Smooth muscle cell (in vitro differentiated cells): ENCODE measurements around the gene FBXW10B. TPM values are rescaled to one million over a fixed set of nuclear protein-coding genes. Genes with fewer than 3 reads are reported as not detected.

Source experiments
- DNase-seq: peaks from one replicate; lab custom pipeline; 2025; ENCODE audit not compliant: unreplicated experiment; lab: John Stamatoyannopoulos, UW
- H2AFZ ChIP-seq: fragments of 200-600 bp; sonication (generic); 2 replicates; pipeline ENCODE4 v1.6.0; 2016; ENCODE audit warnings: antibody characterized with exemption, low read depth, mild to moderate bottlenecking
- H3F3A ChIP-seq: fragments of 200-600 bp; sonication (generic); 2 replicates; pipeline ENCODE4 v1.6.0; 2017; ENCODE audit warnings: antibody characterized with exemption, low read depth
- H3K27ac ChIP-seq: fragments of 200-600 bp; sonication (generic); 2 replicates; pipeline ENCODE4 v1.5.1; 2016; ENCODE audit warnings: low read depth, mild to moderate bottlenecking
- H3K27me3 ChIP-seq: fragments of 200-600 bp; sonication (generic); 2 replicates; pipeline ENCODE4 v1.6.1; 2016; ENCODE audit warnings: low read depth, mild to moderate bottlenecking
- H3K36me3 ChIP-seq: fragments of 200-600 bp; sonication (generic); 2 replicates; pipeline ENCODE4 v1.5.1; 2016; ENCODE audit warnings: low read depth
- H3K4me1 ChIP-seq: fragments of 200-600 bp; sonication (generic); 2 replicates; pipeline ENCODE4 v1.5.1; 2016; ENCODE audit warnings: low read depth
- H3K4me2 ChIP-seq: fragments of 200-600 bp; sonication (generic); 2 replicates; pipeline ENCODE4 v1.6.0; 2016; ENCODE audit warnings: mild to moderate bottlenecking
- H3K4me3 ChIP-seq: fragments of 200-600 bp; sonication (generic); 2 replicates; pipeline ENCODE4 v1.5.1; 2016; ENCODE audit warnings: mild to moderate bottlenecking
- H3K79me2 ChIP-seq: fragments of 200-600 bp; sonication (generic); 2 replicates; pipeline ENCODE4 v1.6.0; 2016; ENCODE audit warnings: low read depth, mild to moderate bottlenecking
- H3K9ac ChIP-seq: fragments of 200-600 bp; sonication (generic); 2 replicates; pipeline ENCODE4 v1.6.0; 2016; ENCODE audit warnings: low read depth
- H3K9me3 ChIP-seq: fragments of 200-600 bp; sonication (generic); replicated peaks from 2 replicates; pipeline ENCODE4 v1.5.1; 2016; ENCODE audit warnings: low read depth
- H4K20me1 ChIP-seq: fragments of 200-600 bp; sonication (generic); 2 replicates; pipeline ENCODE4 v1.6.0; 2016; ENCODE audit warnings: low read depth
- CTCF ChIP-seq: fragments of 200-600 bp; sonication (generic); IDR thresholded peaks from 2 replicates; pipeline ENCODE4 v1.5.1; 2017; ENCODE audit warnings: borderline replicate concordance, mild to moderate bottlenecking, antibody characterized with exemption; ENCODE audit not compliant: insufficient read depth, poor library complexity, severe bottlenecking
- WGBS: methylation state at CpG from one replicate; pipeline ENCODE4 v1.1.7; 2016; ENCODE audit warnings: low lambda C conversion rate; 5-methylcytosine and 5-hydroxymethylcytosine counted together
- polyA plus RNA-seq: library from polyadenylated mRNA; unstranded; fragments of >200 nt; fragmentation: Nextera tagmentation; extraction: Ambion mirVana; gene quantifications from 2 replicates; pipeline ENCODE4 v1.2.1, GENCODE V29; 2016
- total RNA-seq: library from RNA; depleted of rRNA; stranded (reverse); fragments of >200 nt; gene quantifications from 2 replicates; pipeline ENCODE4 v1.2.3, GENCODE V29; 2014

The FBXW10B gene
- total and polyA plus RNA-seq, 2 experiments from 2014 or later, result 0.23 to 3.1 TPM

DNA sequence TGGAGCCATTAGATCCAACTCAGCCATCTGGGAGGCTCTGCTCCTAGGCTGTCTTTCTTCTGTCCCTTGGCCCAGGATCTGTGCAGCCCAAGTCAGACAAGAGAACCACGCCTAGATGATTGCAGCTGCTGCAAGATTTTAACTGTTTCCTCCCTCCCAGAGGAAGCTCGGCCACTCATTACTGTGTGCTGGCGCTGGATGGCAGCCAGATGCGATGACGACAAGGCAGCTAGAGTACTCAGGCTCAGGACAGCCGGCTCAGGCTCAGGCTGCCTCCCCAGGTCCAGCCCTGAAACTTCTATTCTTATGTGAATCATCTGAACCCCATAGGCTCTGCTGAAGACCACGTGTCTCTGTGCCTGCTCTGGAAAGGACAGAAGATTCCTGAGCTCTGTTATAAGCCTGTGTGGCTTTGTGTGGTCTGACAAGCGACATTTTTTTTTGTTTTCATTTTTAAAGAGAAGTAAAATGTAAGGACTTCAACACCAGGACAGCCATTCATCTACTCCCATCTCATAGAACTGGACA, 32.1 kb upstream of the FBXW10B start:
- Histone ChIP-seq H3F3A (peaks cover 3% of the 10 kb centered on the region), H4K20me1 (no peaks in the 10 kb centered on the region), H3K27me3 (no peaks in the 10 kb centered on the region), H2AFZ (no peak overlapping the region), H3K36me3 (no peaks in the 10 kb centered on the region), H3K27ac (peak overlapping the region; percentile 79), H3K4me1 (peaks cover 22% of the 10 kb centered on the region), H3K4me2 (peak overlapping the region; percentile 86), H3K9ac (peak overlapping the region; percentile 64), H3K4me3 (peak overlapping the region; percentile 49), H3K9me3 (no peaks in the 10 kb centered on the region), H3K79me2 (peaks cover 17% of the 10 kb centered on the region)
- 3% methylated on average over 8 of the region's 8 CpGs for WGBS
- TF ChIP-seq CTCF, result no peak
- DNase-seq, result peak; percentile 63

DNA sequence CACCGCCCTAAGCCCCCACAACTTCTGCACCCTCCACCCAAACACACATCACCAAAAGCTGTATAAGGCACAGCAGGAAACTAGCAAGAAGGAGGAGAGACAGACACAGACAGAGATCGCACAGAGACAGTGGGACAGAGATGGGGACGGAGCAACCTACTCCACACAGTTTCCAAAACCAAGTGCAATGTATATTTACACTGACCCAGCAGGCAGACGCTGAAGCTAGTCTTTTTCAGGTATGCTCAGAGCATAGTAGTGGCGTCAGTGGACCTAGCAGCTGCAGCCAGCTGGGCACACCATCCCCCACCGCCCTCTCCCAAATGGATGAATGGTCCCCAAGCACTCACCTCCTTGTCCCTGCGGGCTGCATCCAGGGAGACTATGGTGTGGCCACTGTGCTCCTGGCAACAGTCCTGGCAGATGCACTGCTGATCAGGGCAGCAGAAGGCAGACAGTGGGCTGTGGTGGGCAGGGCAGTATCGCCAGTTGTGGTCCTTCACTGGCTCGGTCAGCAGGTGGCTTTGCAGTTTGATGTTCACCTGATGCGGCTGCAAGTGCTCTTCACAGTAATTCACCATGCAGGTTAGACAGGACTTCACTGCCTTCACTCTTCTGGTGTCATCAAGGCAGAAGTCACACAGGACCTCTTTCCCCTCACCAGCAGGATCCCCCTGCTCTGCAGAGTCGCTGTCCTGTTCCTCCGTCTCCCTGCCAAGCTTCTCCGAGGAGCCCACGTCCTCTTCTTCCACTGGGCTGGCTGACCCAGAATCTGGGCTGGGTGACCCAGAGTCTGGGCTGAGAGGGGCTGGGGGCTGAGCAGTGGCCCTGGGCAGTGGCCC, 31.5 kb upstream of the FBXW10B start:
- TF ChIP-seq CTCF, result no peak
- H3K36me3 ChIP-seq, result no peaks in the 10 kb centered on the region
- WGBS, result 64% methylated on average over 14 of the region's 14 CpGs
- H2AFZ ChIP-seq, result no peak overlapping the region
- H3K4me2 ChIP-seq, result peak overlapping the region; percentile 86
- H3K4me1 ChIP-seq, result peaks cover 23% of the 10 kb centered on the region
- DNase-seq, result no peak
- peaks cover 3% of the 10 kb centered on the region for H3F3A ChIP-seq
- peak overlapping the region; percentile 64 for H3K9ac ChIP-seq
- peak overlapping the region; percentile 49 for H3K4me3 ChIP-seq
- no peaks in the 10 kb centered on the region for H3K27me3 ChIP-seq
- H3K79me2 ChIP-seq, result peaks cover 17% of the 10 kb centered on the region
- no peaks in the 10 kb centered on the region for H4K20me1 ChIP-seq
- H3K27ac ChIP-seq, result peak overlapping the region; percentile 79
- H3K9me3 ChIP-seq, result no peaks in the 10 kb centered on the region

GRCh38 chr17:15649861-15650421, 30.4 kb upstream of the FBXW10B start:
- Histone ChIP-seq H3K79me2 (peaks cover 17% of the 10 kb centered on the region), H4K20me1 (no peaks in the 10 kb centered on the region), H3K9me3 (no peaks in the 10 kb centered on the region), H3K4me2 (peak overlapping the region; percentile 86), H2AFZ (no peak overlapping the region), H3K36me3 (no peaks in the 10 kb centered on the region), H3K4me1 (peaks cover 27% of the 10 kb centered on the region), H3K4me3 (peak overlapping the region; percentile 49), H3K9ac (peak overlapping the region; percentile 64), H3K27ac (peak overlapping the region; percentile 79), H3K27me3 (no peaks in the 10 kb centered on the region), H3F3A (no peaks in the 10 kb centered on the region)
- WGBS, result 61% methylated on average over 6 of the region's 6 CpGs
- no peak for DNase-seq
- TF ChIP-seq CTCF, result no peak
